KMS-11 (cell line): ENCODE results near the gene ABHD5.

Experiments
- H2AFZ ChIP-seq: fragments of 200-600 bp; sonication (generic); 2 replicates; pipeline ENCODE4 v1.6.1; 2016; ENCODE audit warnings: antibody characterized with exemption, mixed run types, low read depth
- H3K27ac ChIP-seq: fragments of 200-600 bp; sonication (generic); 2 replicates; pipeline ENCODE4 v1.6.1; 2016; ENCODE audit warnings: mild to moderate bottlenecking, mixed run types
- H3K27me3 ChIP-seq: fragments of 200-600 bp; sonication (generic); 2 replicates; pipeline ENCODE4 v1.6.1; 2017; ENCODE audit warnings: mild to moderate bottlenecking, low read depth, mixed run types, moderate library complexity; ENCODE audit not compliant: insufficient read depth
- H3K36me3 ChIP-seq: fragments of 200-600 bp; sonication (generic); 2 replicates; pipeline ENCODE4 v1.6.1; 2017; ENCODE audit warnings: mild to moderate bottlenecking, mixed run types; ENCODE audit not compliant: insufficient read depth
- H3K4me1 ChIP-seq: fragments of 200-600 bp; sonication (generic); 2 replicates; pipeline ENCODE4 v1.6.1; 2016; ENCODE audit warnings: mild to moderate bottlenecking, low read depth, mixed run types; ENCODE audit not compliant: poor library complexity, severe bottlenecking
- H3K4me2 ChIP-seq: fragments of 200-600 bp; sonication (generic); 2 replicates; pipeline ENCODE4 v1.7.0; 2016; ENCODE audit warnings: mild to moderate bottlenecking, mixed run types
- H3K4me3 ChIP-seq: fragments of 200-600 bp; sonication (generic); IDR thresholded peaks from 2 replicates; pipeline ENCODE4 v1.6.1; 2017; ENCODE audit warnings: low read depth, low read length, mixed read lengths; ENCODE audit not compliant: insufficient read depth
- H3K79me2 ChIP-seq: fragments of 200-600 bp; sonication (generic); 2 replicates; pipeline ENCODE4 v1.6.1; 2016; ENCODE audit warnings: low read depth, mixed run types; ENCODE audit not compliant: insufficient read depth
- H3K9ac ChIP-seq: fragments of 200-600 bp; sonication (generic); 2 replicates; pipeline ENCODE4 v1.6.1; 2016; ENCODE audit warnings: mild to moderate bottlenecking, mixed run types
- H4K20me1 ChIP-seq: fragments of 200-600 bp; sonication (generic); 2 replicates; pipeline ENCODE4 v1.6.1; 2016; ENCODE audit warnings: mild to moderate bottlenecking, mixed run types; ENCODE audit not compliant: insufficient read depth
- CTCF ChIP-seq: fragments of 200-600 bp; sonication (generic); conservative IDR thresholded peaks from 2 replicates; pipeline ENCODE4 v1.6.1; 2017; ENCODE audit warnings: low read depth, mild to moderate bottlenecking, antibody characterized with exemption, low read length, moderate library complexity, mixed read lengths

Gene ABHD5

GRCh38 chr3:43690400-43691119, at the start of gene ABHD5:
Gene ABHD5 (plus strand): TSS chr3:43690938. CDS start chr3:43690993, 55 bp downstream.
- Histone ChIP-seq H3K4me1 (peaks cover 4% of the 10 kb centered on the region), H3K36me3 (no peaks in the 10 kb centered on the region), H3K27me3 (no peaks in the 10 kb centered on the region), H3K4me3 (no peak within 1 kb of the TSS), H3K4me2 (peak within 1 kb of the TSS; percentile 77), H3K27ac (peak within 1 kb of the TSS; percentile 45; the same call in 1 of the 2 replicates), H3K9ac (peak within 1 kb of the TSS; percentile 64; the same call in 1 of the 2 replicates), H3K79me2 (0 out of 2 replicates have a peak, but pooled peaks cover 8% of the 10 kb centered on the region), H2AFZ (peak within 1 kb of the TSS; percentile 93), H4K20me1 (no peaks in the 10 kb centered on the region)
- TF ChIP-seq CTCF: 0 out of 2 replicates have a peak, but pooled peaks have one; percentile 9

- no peak overlapping the region for H3K4me3 ChIP-seq
- no peaks in the 10 kb centered on the region for H3K27me3 ChIP-seq
- H3K36me3 ChIP-seq: no peaks in the 10 kb centered on the region
- no peak overlapping the region for H2AFZ ChIP-seq
- H3K79me2 ChIP-seq: no peaks in the 10 kb centered on the region
- no peak overlapping the region for H3K27ac ChIP-seq
- H4K20me1 ChIP-seq: no peaks in the 10 kb centered on the region
- peaks cover 7% of the 10 kb centered on the region for H3K4me1 ChIP-seq
- TF ChIP-seq CTCF: no peak
- H3K9ac ChIP-seq: no peak overlapping the region
- H3K4me2 ChIP-seq: no peak overlapping the region
Measured at GRCh38 chr3:43641306-43642114, 49.2 kb upstream of the ABHD5 start.

GRCh38 chr3:43644443-43644842, 46.3 kb upstream of the ABHD5 start:
- Histone ChIP-seq H3K27me3 (no peaks in the 10 kb centered on the region), H4K20me1 (no peaks in the 10 kb centered on the region), H3K79me2 (no peaks in the 10 kb centered on the region), H3K4me1 (no peaks in the 10 kb centered on the region), H3K4me2 (no peak overlapping the region), H3K27ac (no peak overlapping the region), H3K36me3 (no peaks in the 10 kb centered on the region), H3K9ac (no peak overlapping the region), H3K4me3 (no peak overlapping the region), H2AFZ (no peak overlapping the region)
- no peak for TF ChIP-seq CTCF

- Histone ChIP-seq H3K9ac (no peak overlapping the region), H3K36me3 (no peaks in the 10 kb centered on the region), H3K27me3 (no peaks in the 10 kb centered on the region), H3K79me2 (no peaks in the 10 kb centered on the region), H4K20me1 (no peaks in the 10 kb centered on the region), H3K4me1 (no peaks in the 10 kb centered on the region), H2AFZ (no peak overlapping the region), H3K4me2 (no peak overlapping the region), H3K4me3 (no peak overlapping the region), H3K27ac (no peak overlapping the region)
- TF ChIP-seq CTCF: no peak
Measured at GRCh38 chr3:43647331-43648166, 43.2 kb upstream of the ABHD5 start.
